IPS-20b (cell line): ENCODE data around the gene SNX25.
"Not testable (repeated sequence)": the region's sequence is repeated elsewhere in the genome, so short reads cannot be mapped to it uniquely, and the experiment has no call there.

Source experiments
- H3K27ac ChIP-seq: one replicate; pipeline ENCODE4 v1.5.1; 2013; ENCODE audit warnings: low read length
- H3K27me3 ChIP-seq: 2 replicates; pipeline ENCODE4 v1.6.1; 2013; ENCODE audit warnings: mild to moderate bottlenecking, low read length, inconsistent platforms; ENCODE audit not compliant: insufficient read depth
- H3K36me3 ChIP-seq: 2 replicates; pipeline ENCODE4 v1.6.1; 2013; ENCODE audit warnings: low read depth, mild to moderate bottlenecking, inconsistent platforms, low read length, moderate library complexity; ENCODE audit not compliant: insufficient read depth
- H3K4me1 ChIP-seq: 2 replicates; pipeline ENCODE4 v1.6.1; 2013; ENCODE audit warnings: mild to moderate bottlenecking, control low read depth, inconsistent platforms, low read length, moderate library complexity; ENCODE audit not compliant: insufficient read depth
- H3K4me3 ChIP-seq: 2 replicates; pipeline ENCODE4 v1.5.1; 2013; ENCODE audit warnings: mild to moderate bottlenecking, low read length, inconsistent platforms
- H3K9ac ChIP-seq: 2 replicates; pipeline ENCODE4 v1.6.1; 2013; ENCODE audit warnings: low read depth, mild to moderate bottlenecking, inconsistent platforms, low read length, moderate library complexity
- H3K9me3 ChIP-seq: 2 replicates; pipeline ENCODE4 v1.6.1; 2013; ENCODE audit warnings: mild to moderate bottlenecking, low read depth, low read length, inconsistent platforms; ENCODE audit not compliant: insufficient read depth

Gene SNX25

DNA sequence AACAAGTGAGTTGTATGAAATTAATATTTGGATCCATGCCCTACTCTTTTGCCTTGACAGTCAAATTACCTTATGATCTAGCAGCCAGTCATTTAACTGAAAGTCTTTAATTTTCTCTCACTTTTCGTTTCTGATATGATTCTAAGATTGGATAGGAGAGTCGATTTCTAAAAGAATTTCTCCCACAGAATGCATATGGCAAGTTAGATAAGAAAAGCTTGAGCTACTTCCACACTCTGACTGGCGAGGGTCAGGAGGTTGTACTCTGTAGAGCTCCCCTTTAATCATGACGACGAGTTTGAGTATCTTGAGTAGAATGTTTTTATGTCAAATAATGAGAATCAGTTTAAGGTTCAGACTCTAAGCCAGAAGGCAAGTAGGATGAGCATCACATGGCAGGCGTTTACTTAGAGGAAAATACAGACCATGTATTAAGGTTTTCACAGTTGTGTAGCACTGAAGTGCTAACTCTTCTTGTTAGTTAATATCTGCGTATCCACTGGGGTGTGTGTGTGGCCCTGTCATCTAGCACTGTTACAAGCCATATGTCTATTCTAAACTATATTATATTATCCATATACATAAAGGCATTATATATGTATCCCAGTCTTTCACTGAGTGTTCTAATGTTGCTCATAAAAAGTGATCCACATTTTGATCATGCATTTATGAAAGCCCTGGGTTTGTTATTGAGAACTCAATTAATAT is 148.5 kb downstream of the SNX25 start:
- H3K9me3 ChIP-seq: no peaks in the 10 kb centered on the region
- no peak overlapping the region for H3K9ac ChIP-seq
- H3K27ac ChIP-seq: no peak overlapping the region
- H3K4me3 ChIP-seq: no peak overlapping the region
- peaks cover 4% of the 10 kb centered on the region; the same call in 1 of the 2 replicates for H3K4me1 ChIP-seq
- H3K36me3 ChIP-seq: no peaks in the 10 kb centered on the region
- H3K27me3 ChIP-seq: no peaks in the 10 kb centered on the region

DNA sequence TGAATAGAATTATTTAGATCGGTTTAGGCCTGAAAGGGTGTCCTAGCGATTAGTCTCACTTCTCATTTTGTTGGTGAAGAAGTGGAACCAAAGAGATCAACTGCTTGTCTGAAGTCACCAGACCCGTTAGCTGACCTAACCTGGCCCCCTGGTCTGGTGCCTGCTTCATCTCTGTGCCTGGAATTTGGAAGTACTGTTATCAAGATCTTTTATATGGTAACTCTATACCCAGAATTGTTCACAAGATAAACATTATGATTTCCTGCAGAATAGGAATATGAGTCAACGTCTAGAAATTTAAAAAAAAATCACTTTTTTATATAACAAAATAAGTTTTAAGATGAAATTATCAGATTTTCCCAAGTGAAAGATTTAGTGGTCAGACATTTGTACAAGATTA is 149.1 kb downstream of the SNX25 start:
- Histone ChIP-seq H3K4me3 (no peak overlapping the region), H3K27ac (no peak overlapping the region), H3K9me3 (no peaks in the 10 kb centered on the region), H3K4me1 (peaks cover 4% of the 10 kb centered on the region; the same call in 1 of the 2 replicates), H3K27me3 (no peaks in the 10 kb centered on the region), H3K36me3 (no peaks in the 10 kb centered on the region), H3K9ac (no peak overlapping the region)

DNA sequence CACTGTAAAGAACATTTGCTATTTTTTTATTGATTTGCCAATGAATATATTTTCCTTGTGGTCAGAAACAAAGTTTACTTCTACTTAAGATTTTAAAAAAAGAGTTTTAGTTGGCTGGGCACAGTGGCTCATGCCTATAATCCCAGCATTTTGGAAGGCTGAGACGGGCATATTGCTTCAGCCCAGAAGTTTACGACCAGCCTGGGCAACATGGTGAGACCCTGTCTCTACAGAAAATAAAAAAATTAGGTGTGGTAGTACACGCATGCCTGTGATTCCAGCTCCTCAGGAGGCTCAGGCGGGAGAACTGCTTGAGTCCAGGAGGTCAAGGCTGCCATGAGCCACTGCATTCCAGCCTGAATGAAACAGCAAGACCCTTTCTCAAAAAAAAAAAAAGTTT is 149.6 kb downstream of the SNX25 start:
- no peaks in the 10 kb centered on the region for H3K27me3 ChIP-seq
- no peak overlapping the region for H3K9ac ChIP-seq
- no peak overlapping the region for H3K4me3 ChIP-seq
- H3K4me1 ChIP-seq: peaks cover 4% of the 10 kb centered on the region; the same call in 1 of the 2 replicates
- no peaks in the 10 kb centered on the region for H3K9me3 ChIP-seq
- no peaks in the 10 kb centered on the region for H3K36me3 ChIP-seq
- H3K27ac ChIP-seq: no peak overlapping the region

DNA sequence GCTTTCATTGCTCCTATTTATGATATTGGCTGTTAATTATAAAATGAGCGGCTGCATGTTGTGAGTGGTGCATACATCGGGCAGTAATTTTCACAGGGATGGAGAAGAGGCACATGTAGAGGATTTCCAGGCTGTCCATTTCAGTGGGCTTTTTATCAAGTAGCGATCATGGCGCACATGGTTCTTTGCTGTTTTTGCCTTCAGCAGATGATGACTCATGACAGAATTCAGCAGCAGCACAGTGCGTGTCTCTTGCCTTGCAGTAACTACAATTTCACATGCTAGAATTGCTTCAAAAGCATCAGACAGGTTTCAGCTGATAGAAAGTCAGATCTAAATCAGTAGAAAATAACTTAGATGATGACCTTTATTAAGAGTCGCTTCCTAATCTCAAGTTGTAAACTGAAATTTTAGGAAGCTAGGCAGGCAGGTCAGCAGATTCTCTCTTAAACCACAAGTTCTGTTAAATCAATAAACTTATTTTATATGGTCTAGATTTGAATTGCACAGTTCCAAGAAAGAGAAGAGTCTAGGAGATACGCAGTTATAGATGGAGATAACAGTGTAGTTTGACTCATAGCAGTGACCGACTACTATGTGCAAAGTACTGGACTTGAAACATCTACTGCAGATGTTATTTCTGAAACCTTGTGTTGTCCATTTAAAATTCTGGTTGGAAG is 150.5 kb downstream of the SNX25 start:
- no peak overlapping the region for H3K4me3 ChIP-seq
- peaks cover 4% of the 10 kb centered on the region; the same call in 1 of the 2 replicates for H3K4me1 ChIP-seq
- no peak overlapping the region for H3K9ac ChIP-seq
- no peaks in the 10 kb centered on the region for H3K27me3 ChIP-seq
- H3K9me3 ChIP-seq: no peaks in the 10 kb centered on the region
- no peaks in the 10 kb centered on the region for H3K36me3 ChIP-seq
- no peak overlapping the region for H3K27ac ChIP-seq

DNA sequence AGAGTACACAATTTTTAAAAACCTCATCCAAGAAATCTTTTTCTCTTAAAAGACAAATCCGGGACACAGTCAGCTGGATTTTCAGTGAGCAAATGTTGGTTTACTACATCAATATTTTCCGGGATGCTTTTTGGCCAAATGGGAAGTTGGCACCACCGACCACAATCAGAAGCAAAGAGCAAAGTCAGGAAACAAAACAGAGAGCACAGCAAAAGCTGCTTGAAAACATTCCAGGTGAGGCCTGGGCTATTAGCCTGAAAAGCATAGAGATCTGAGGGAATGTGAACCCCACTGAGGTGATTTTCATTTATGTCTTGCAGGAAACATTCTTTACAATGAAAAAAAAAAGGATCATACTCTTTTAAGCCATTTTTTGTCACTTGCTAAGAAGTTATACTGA is 152.5 kb downstream of the SNX25 start:
- Histone ChIP-seq H3K4me3 (no peak overlapping the region), H3K4me1 (peaks cover 4% of the 10 kb centered on the region; the same call in 1 of the 2 replicates), H3K36me3 (no peaks in the 10 kb centered on the region), H3K9ac (no peak overlapping the region), H3K27me3 (no peaks in the 10 kb centered on the region), H3K9me3 (no peaks in the 10 kb centered on the region), H3K27ac (no peak overlapping the region)

DNA sequence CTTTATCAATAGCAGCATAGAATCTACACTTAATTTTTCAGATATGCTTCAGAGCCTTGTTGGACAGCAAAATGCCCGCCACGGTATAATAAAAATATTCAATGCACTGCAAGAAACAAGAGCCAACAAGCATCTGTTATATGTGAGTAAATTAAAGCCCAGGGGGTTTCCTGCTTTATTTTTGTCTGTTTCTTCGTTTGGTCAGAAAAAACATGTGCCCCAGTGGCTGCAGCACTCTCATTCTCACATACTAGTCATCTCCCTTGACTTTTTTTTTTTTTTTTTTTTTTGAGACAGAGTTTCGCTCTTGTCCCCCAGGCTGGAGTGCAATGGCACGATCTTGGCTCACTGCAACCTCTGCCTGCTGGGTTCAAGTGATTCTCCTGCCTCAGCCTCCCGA is 153.2 kb downstream of the SNX25 start:
- H3K4me3 ChIP-seq, H3K27me3 ChIP-seq, H3K27ac ChIP-seq, H3K4me1 ChIP-seq, H3K36me3 ChIP-seq, H3K9ac ChIP-seq, H3K9me3 ChIP-seq: not testable (repeated sequence)

DNA sequence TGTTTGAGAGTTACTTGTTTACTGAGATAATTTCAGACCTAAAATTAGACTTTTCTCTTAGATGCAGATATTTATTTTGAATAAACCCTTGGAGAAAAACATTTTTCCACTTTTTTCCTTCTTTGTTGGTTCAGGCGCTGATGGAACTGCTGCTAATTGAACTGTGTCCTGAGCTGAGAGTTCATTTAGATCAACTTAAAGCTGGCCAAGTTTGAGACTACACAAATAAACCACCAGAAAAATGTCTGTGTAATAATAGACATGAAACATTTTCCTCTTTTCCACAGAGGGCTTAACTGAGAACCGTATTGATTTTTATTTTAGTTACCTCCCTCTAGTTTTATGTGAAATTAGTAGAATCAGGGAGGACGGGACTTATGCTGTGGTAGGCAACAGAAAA is 153.9 kb downstream of the SNX25 start:
- no peaks in the 10 kb centered on the region for H3K9me3 ChIP-seq
- peaks cover 4% of the 10 kb centered on the region; the same call in 1 of the 2 replicates for H3K4me1 ChIP-seq
- H3K9ac ChIP-seq: no peak overlapping the region
- H3K27ac ChIP-seq: no peak overlapping the region
- no peak overlapping the region for H3K4me3 ChIP-seq
- no peaks in the 10 kb centered on the region for H3K27me3 ChIP-seq
- H3K36me3 ChIP-seq: no peaks in the 10 kb centered on the region

DNA sequence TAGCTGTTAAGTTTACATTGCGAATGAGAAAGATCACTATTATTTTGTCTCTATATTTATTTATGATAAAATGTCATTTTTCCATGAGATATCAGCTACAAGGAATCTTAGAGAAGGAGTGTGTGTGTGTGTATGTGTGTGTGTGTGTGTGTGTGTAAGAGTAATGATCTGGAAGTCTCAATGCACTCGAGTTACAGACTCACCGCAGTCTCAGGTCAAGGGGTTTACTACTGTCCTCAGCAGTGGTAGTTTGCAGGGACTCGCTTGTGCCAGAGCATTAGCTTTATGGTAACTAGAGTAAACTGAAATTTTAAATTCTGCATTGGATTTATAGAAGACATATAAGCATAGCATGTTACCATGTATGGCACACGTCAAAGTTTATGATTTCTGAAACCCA is 155.5 kb downstream of the SNX25 start:
- Histone ChIP-seq H3K27me3 (no peaks in the 10 kb centered on the region), H3K36me3 (no peaks in the 10 kb centered on the region), H3K27ac (no peak overlapping the region), H3K9ac (no peak overlapping the region), H3K4me3 (no peak overlapping the region), H3K9me3 (no peaks in the 10 kb centered on the region), H3K4me1 (peaks cover 4% of the 10 kb centered on the region; the same call in 1 of the 2 replicates)

DNA sequence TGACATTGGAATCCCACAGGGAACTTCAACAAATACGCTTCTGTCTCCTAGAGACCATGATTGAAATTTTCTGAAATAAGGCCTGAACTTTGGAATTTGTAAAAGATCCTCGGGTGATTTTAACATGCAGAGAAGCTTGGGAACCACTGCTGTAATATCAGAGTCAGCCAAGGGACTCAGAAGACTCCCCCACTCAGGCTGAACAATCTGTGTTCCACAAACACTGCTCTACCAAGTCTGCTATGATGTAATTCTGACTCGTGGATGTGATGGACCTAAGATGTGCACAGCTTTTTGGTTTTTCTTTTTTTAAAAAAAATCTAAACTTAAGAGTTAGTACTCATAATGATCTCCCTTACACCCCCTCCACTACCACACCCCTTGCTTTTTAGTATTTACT is 160.3 kb downstream of the SNX25 start:
- H3K4me3 ChIP-seq: no peak overlapping the region
- no peaks in the 10 kb centered on the region for H3K27me3 ChIP-seq
- no peak overlapping the region for H3K9ac ChIP-seq
- no peaks in the 10 kb centered on the region for H3K9me3 ChIP-seq
- H3K36me3 ChIP-seq: no peaks in the 10 kb centered on the region
- H3K27ac ChIP-seq: no peak overlapping the region
- H3K4me1 ChIP-seq: no peaks in the 10 kb centered on the region

DNA sequence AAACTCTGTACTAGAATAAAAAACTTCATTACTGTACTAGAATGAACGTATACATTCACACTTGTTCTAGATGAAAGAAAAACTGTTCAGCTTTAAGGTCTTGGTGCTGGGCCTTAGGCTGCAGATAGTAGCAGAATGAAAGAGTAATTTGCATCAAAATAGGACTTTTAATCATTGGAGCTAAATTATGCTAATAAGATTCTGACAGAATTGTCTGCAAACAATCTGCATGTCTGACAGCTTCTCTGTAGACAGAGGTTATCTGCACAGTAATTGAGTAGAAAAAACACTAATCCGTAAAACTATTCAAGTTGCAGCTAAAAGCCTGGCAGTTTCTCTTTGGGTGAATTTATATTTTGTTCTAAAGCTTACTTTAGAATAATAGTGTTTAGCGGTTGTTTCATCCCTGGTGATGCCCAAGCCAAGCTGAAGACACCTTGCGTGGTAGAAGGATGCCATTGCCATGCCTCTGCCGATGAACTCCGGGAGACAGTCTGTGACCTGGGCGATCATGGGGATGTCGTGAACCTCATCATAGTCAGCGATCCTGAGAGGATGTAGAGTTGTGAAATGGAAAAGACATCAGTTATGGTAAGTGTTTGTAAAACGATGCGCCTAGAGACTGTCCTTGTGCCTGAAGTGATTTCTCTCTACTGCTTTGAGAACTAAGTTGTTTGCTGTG is 161.0 kb downstream of the SNX25 start:
- Histone ChIP-seq H3K27me3 (no peaks in the 10 kb centered on the region), H3K9me3 (no peaks in the 10 kb centered on the region), H3K4me3 (no peak overlapping the region), H3K27ac (no peak overlapping the region), H3K36me3 (no peaks in the 10 kb centered on the region), H3K9ac (no peak overlapping the region), H3K4me1 (no peaks in the 10 kb centered on the region)

DNA sequence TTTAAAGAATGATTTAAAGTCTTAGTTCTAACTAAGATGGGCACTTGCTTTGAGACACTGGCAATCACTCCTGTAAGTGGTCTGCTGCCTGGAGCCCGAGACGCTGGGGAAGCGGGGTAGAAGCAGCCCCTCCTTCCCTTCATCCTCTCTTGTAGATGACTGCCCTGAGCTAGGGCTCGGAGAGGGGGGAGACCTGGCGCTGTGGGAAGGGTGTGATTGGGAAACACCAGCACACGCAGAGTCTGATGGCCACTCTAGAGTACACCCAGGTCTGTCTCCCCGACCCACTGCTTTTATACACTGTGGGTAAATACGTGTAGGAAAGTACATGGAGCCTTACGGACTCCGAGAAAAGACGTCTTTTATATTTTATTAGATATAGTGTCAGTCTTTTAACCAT is 162.3 kb downstream of the SNX25 start:
- Histone ChIP-seq H3K36me3 (no peaks in the 10 kb centered on the region), H3K27ac (no peak overlapping the region), H3K4me1 (no peaks in the 10 kb centered on the region), H3K9me3 (no peaks in the 10 kb centered on the region), H3K4me3 (no peak overlapping the region), H3K27me3 (no peaks in the 10 kb centered on the region), H3K9ac (no peak overlapping the region)

DNA sequence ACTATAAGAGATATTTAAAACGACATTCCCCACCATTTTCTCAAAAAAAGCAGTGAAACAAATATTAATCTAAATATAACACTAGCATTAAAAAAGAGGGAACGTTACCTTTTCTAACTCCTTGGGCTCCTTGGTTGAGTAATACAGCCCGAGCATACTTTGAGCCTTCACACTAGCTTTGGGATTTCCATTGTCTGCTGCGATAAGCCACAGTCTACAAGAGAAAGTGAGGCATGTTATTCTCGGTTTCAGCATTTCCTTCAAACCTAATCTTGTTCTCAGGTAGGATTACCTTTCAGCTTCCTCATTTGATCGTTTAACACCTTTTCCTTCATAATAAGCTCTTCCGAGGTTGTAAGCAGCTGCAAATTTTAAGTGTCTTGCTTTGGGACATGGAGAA is 164.6 kb downstream of the SNX25 start:
- Histone ChIP-seq H3K9me3 (no peaks in the 10 kb centered on the region), H3K36me3 (no peaks in the 10 kb centered on the region), H3K27ac (no peak overlapping the region), H3K4me1 (no peaks in the 10 kb centered on the region), H3K27me3 (no peaks in the 10 kb centered on the region), H3K9ac (no peak overlapping the region), H3K4me3 (no peak overlapping the region)
